HepG2 (cell line): ENCODE measurements around the gene ATP11A. TPM values are rescaled to one million over a fixed set of nuclear protein-coding genes. Genes with fewer than 3 reads are reported as not detected.

Experiments
- CBX5 ChIP-seq: sonication (generic); formaldehyde crosslinking; IDR thresholded peaks from 2 replicates; pipeline ENCODE4 v1.4.0; 2020; ENCODE audit warnings: missing genetic modification reagents, borderline replicate concordance
- GFI1 ChIP-seq: sonication (generic); formaldehyde crosslinking; IDR thresholded peaks from 2 replicates; pipeline ENCODE4 v1.5.0; 2020; ENCODE audit warnings: missing genetic modification reagents, mild to moderate bottlenecking, borderline replicate concordance
- HHEX ChIP-seq: IDR thresholded peaks from 2 replicates; pipeline ENCODE4 v1.6.1; 2016; ENCODE audit warnings: control low read depth
- MBNL3 ChIP-seq: fragments of 250-450 bp; sonication (Bioruptor Pico); conservative IDR thresholded peaks from 2 replicates; pipeline ENCODE4 v1.8.0; 2022; ENCODE audit warnings: mild to moderate bottlenecking, inconsistent platforms
- ZNF557 ChIP-seq: sonication (generic); formaldehyde crosslinking; IDR thresholded peaks from 2 replicates; pipeline ENCODE4 v1.4.0; 2020; ENCODE audit warnings: missing genetic modification reagents
- ZNF816 ChIP-seq: sonication (generic); formaldehyde crosslinking; IDR thresholded peaks from 2 replicates; pipeline ENCODE4 v1.8.0; 2022; ENCODE audit warnings: missing genetic modification reagents, mild to moderate bottlenecking, borderline replicate concordance
- polyA plus RNA-seq, 8 experiments: library from polyadenylated mRNA; depleted of rRNA in 3 of 8; stranded (reverse) in 7 of 8; unstranded in 1 of 8; fragments of >200 nt; fragmentation: Illumina TruSeq in 4 of 8; extraction: Trizol in 4 of 8; gene quantifications; 2 replicates each; pipeline versions ENCODE4 v1.2.1 to v1.2.3, GENCODE V29; 2011 to 2016; ENCODE audit warnings: low read depth in 4 of 8, missing spikeins in 1 of 8, mixed read lengths in 1 of 8; ENCODE audit not compliant: insufficient read depth in 1 of 8
- total RNA-seq, 5 experiments: library from RNA; depleted of rRNA; stranded (reverse); fragments of >200 nt; fragmentation: Illumina TruSeq; extraction: Trizol; gene quantifications; 2 replicates each; pipeline ENCODE4 v1.2.3, GENCODE V29; 2016; ENCODE audit warnings: low read depth in 1 of 5
- TF ChIP-seq, protein P1 (sequence below): sonication (generic); formaldehyde crosslinking; IDR thresholded peaks from 2 replicates; pipeline ENCODE4 v1.4.0; 2020; ENCODE audit warnings: missing genetic modification reagents, borderline replicate concordance
- TF ChIP-seq, protein P2 (sequence below): sonication (generic); formaldehyde crosslinking; IDR thresholded peaks from 2 replicates; pipeline ENCODE4 v1.5.1; 2020; ENCODE audit warnings: mild to moderate bottlenecking, missing genetic modification reagents
- TF ChIP-seq, protein P3 (sequence below): sonication (generic); formaldehyde crosslinking; IDR thresholded peaks from 2 replicates; pipeline ENCODE4 v1.4.0; 2020; ENCODE audit warnings: missing genetic modification reagents, borderline replicate concordance
- TF ChIP-seq, protein P4 (sequence below): sonication (generic); formaldehyde crosslinking; IDR thresholded peaks from 2 replicates; pipeline ENCODE4 v1.4.0; 2020; ENCODE audit warnings: mild to moderate bottlenecking, missing genetic modification reagents
- TF ChIP-seq, protein P5 (sequence below): sonication (generic); formaldehyde crosslinking; IDR thresholded peaks from 2 replicates; pipeline ENCODE4 v1.4.0; 2020; ENCODE audit warnings: missing genetic modification reagents, borderline replicate concordance

ATP11A gene
- total and polyA plus RNA-seq, 2 of the 13 experiments (the other 11 are each of a cell fraction or from before 2014, with no cell fraction given) = 18.4 to 20.1 TPM

DNA sequence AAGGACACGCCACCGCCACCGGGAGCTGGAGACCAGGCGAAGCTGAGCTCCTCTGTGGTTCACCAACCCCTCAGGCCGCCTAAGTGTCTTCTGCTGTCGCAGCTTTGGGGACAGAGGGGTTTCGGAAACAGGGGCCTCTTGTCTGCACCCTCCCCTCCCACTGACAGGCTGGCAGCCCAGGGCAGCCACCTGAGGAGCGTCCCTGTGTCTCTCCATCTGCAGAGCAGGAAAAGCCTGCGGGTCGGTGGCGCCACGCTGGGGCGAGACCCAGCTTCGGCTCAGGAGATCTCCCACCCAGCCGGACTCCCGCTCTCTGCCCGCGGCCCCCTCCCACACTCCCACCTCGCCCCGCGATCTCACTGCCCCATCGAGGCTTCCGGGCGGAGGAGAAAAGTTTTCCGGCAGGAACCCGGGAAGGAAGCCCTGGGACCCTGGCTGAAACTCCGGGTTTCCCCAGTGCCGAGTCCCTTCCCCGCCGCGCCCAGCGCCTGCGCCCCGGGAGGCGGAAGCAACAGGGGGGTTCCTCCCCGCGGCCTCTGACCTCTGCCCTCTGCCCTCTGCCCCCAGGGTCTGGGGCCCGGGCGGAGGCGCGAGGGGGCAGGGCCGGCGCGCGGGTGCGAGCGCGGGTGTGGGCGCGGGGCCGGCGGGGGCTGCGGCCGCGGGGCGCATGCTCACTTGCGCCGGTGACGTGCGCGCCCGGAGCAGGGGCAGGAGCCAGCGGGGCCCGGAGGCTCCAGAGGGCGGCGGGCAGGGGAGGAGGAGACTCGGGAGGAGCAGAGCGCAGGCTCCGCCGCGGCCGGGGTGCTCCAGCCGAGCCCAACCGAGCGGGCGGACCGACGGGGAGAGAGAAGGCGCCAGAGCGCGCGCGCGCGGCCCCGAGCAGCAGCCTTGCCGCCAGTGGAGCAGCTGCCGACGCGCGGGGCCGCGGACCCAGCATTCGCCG lies at the start of gene ATP11A (continued):
- TF ChIP-seq, protein P1, sequence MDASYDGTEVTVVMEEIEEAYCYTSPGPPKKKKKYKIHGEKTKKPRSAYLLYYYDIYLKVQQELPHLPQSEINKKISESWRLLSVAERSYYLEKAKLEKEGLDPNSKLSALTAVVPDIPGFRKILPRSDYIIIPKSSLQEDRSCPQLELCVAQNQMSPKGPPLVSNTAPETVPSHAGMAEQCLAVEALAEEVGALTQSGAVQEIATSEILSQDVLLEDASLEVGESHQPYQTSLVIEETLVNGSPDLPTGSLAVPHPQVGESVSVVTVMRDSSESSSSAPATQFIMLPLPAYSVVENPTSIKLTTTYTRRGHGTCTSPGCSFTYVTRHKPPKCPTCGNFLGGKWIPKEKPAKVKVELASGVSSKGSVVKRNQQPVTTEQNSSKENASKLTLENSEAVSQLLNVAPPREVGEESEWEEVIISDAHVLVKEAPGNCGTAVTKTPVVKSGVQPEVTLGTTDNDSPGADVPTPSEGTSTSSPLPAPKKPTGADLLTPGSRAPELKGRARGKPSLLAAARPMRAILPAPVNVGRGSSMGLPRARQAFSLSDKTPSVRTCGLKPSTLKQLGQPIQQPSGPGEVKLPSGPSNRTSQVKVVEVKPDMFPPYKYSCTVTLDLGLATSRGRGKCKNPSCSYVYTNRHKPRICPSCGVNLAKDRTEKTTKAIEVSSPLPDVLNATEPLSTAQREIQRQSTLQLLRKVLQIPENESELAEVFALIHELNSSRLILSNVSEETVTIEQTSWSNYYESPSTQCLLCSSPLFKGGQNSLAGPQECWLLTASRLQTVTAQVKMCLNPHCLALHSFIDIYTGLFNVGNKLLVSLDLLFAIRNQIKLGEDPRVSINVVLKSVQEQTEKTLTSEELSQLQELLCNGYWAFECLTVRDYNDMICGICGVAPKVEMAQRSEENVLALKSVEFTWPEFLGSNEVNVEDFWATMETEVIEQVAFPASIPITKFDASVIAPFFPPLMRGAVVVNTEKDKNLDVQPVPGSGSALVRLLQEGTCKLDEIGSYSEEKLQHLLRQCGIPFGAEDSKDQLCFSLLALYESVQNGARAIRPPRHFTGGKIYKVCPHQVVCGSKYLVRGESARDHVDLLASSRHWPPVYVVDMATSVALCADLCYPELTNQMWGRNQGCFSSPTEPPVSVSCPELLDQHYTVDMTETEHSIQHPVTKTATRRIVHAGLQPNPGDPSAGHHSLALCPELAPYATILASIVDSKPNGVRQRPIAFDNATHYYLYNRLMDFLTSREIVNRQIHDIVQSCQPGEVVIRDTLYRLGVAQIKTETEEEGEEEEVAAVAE (CRISPR knock-in tag) = no peak
- TF ChIP-seq, protein P2, sequence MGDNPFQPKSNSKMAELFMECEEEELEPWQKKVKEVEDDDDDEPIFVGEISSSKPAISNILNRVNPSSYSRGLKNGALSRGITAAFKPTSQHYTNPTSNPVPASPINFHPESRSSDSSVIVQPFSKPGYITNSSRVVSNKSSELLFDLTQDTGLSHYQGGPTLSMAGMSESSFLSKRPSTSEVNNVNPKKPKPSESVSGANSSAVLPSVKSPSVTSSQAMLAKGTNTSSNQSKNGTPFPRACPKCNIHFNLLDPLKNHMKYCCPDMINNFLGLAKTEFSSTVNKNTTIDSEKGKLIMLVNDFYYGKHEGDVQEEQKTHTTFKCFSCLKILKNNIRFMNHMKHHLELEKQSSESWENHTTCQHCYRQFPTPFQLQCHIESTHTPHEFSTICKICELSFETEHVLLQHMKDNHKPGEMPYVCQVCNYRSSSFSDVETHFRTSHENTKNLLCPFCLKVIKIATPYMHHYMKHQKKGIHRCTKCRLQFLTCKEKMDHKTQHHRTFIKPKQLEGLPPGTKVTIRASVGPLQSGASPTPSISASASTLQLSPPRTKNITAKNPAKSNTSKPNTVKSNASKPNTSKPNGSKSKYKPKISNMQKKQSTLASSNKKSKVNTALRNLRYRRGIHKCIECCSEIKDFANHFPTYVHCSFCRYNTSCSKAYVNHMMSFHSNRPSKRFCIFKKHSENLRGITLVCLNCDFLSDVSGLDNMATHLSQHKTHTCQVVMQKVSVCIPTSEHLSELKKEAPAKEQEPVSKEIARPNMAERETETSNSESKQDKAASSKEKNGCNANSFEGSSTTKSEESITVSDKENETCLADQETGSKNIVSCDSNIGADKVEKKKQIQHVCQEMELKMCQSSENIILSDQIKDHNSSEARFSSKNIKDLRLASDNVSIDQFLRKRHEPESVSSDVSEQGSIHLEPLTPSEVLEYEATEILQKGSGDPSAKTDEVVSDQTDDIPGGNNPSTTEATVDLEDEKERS (CRISPR knock-in tag) = peak; percentile 37; the same call in 1 of the 2 replicates
- TF ChIP-seq, protein P3, sequence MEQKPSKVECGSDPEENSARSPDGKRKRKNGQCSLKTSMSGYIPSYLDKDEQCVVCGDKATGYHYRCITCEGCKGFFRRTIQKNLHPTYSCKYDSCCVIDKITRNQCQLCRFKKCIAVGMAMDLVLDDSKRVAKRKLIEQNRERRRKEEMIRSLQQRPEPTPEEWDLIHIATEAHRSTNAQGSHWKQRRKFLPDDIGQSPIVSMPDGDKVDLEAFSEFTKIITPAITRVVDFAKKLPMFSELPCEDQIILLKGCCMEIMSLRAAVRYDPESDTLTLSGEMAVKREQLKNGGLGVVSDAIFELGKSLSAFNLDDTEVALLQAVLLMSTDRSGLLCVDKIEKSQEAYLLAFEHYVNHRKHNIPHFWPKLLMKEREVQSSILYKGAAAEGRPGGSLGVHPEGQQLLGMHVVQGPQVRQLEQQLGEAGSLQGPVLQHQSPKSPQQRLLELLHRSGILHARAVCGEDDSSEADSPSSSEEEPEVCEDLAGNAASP (CRISPR knock-in tag) = peak; percentile 65; the same call in 1 of the 2 replicates
- TF ChIP-seq MBNL3 (CRISPR knock-in tag) (no peak), HHEX (CRISPR knock-in tag) (no peak), ZNF816 (no peak), ZNF557 (CRISPR knock-in tag) (no peak), GFI1 (CRISPR knock-in tag) (no peak; the same call in 1 of the 2 replicates), CBX5 (CRISPR knock-in tag) (no peak)
- TF ChIP-seq, protein P4, sequence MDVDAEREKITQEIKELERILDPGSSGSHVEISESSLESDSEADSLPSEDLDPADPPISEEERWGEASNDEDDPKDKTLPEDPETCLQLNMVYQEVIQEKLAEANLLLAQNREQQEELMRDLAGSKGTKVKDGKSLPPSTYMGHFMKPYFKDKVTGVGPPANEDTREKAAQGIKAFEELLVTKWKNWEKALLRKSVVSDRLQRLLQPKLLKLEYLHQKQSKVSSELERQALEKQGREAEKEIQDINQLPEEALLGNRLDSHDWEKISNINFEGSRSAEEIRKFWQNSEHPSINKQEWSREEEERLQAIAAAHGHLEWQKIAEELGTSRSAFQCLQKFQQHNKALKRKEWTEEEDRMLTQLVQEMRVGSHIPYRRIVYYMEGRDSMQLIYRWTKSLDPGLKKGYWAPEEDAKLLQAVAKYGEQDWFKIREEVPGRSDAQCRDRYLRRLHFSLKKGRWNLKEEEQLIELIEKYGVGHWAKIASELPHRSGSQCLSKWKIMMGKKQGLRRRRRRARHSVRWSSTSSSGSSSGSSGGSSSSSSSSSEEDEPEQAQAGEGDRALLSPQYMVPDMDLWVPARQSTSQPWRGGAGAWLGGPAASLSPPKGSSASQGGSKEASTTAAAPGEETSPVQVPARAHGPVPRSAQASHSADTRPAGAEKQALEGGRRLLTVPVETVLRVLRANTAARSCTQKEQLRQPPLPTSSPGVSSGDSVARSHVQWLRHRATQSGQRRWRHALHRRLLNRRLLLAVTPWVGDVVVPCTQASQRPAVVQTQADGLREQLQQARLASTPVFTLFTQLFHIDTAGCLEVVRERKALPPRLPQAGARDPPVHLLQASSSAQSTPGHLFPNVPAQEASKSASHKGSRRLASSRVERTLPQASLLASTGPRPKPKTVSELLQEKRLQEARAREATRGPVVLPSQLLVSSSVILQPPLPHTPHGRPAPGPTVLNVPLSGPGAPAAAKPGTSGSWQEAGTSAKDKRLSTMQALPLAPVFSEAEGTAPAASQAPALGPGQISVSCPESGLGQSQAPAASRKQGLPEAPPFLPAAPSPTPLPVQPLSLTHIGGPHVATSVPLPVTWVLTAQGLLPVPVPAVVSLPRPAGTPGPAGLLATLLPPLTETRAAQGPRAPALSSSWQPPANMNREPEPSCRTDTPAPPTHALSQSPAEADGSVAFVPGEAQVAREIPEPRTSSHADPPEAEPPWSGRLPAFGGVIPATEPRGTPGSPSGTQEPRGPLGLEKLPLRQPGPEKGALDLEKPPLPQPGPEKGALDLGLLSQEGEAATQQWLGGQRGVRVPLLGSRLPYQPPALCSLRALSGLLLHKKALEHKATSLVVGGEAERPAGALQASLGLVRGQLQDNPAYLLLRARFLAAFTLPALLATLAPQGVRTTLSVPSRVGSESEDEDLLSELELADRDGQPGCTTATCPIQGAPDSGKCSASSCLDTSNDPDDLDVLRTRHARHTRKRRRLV (CRISPR knock-in tag) = no peak
- TF ChIP-seq, protein P5, sequence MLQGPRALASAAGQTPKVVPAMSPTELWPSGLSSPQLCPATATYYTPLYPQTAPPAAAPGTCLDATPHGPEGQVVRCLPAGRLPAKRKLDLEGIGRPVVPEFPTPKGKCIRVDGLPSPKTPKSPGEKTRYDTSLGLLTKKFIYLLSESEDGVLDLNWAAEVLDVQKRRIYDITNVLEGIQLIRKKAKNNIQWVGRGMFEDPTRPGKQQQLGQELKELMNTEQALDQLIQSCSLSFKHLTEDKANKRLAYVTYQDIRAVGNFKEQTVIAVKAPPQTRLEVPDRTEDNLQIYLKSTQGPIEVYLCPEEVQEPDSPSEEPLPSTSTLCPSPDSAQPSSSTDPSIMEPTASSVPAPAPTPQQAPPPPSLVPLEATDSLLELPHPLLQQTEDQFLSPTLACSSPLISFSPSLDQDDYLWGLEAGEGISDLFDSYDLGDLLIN = peak; percentile 69; the same call in 1 of the 2 replicates
